22Rv1 (cell line): ENCODE measurements around the gene LATS2.
A peak's percentile ranks its signal among the peaks of the same experiment; 100 is the strongest.

Experiments used
- H3K27ac ChIP-seq: fragments of 450-650 bp; 2 replicates; pipeline ENCODE4 v1.5.1; 2017
- ZFX ChIP-seq: fragments of 450-650 bp; IDR thresholded peaks from 2 replicates; pipeline ENCODE4 v1.6.1; 2017; ENCODE audit warnings: antibody characterized with exemption, borderline replicate concordance
- TF ChIP-seq, protein P1 (sequence below): fragments of 450-650 bp; IDR thresholded peaks from 2 replicates; pipeline ENCODE4 v1.5.1; 2017; ENCODE audit warnings: mild to moderate bottlenecking

LATS2 gene

DNA sequence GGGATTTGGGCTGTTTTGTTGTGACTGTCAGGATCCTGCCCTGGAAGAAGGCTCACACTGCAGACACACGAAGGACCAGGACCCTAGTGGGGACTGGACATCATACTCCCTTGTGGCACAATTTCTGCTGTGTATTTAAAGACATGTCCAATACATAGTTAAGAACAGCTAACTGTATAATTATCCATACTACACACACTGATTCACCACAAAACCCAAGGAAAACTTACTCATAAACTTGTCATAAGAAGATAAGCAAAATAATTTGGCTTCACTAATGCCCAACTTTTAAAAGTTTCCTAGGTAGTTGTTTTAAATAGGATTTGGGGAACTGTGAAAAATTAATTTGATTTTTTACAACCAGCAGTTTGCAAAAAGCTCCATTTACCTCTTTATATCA lies 46.1 kb downstream of the LATS2 start:
- no peak for TF ChIP-seq ZFX
- TF ChIP-seq, protein P1, sequence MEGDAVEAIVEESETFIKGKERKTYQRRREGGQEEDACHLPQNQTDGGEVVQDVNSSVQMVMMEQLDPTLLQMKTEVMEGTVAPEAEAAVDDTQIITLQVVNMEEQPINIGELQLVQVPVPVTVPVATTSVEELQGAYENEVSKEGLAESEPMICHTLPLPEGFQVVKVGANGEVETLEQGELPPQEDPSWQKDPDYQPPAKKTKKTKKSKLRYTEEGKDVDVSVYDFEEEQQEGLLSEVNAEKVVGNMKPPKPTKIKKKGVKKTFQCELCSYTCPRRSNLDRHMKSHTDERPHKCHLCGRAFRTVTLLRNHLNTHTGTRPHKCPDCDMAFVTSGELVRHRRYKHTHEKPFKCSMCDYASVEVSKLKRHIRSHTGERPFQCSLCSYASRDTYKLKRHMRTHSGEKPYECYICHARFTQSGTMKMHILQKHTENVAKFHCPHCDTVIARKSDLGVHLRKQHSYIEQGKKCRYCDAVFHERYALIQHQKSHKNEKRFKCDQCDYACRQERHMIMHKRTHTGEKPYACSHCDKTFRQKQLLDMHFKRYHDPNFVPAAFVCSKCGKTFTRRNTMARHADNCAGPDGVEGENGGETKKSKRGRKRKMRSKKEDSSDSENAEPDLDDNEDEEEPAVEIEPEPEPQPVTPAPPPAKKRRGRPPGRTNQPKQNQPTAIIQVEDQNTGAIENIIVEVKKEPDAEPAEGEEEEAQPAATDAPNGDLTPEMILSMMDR = no peak
- H3K27ac ChIP-seq = peak overlapping the region; percentile 77

DNA sequence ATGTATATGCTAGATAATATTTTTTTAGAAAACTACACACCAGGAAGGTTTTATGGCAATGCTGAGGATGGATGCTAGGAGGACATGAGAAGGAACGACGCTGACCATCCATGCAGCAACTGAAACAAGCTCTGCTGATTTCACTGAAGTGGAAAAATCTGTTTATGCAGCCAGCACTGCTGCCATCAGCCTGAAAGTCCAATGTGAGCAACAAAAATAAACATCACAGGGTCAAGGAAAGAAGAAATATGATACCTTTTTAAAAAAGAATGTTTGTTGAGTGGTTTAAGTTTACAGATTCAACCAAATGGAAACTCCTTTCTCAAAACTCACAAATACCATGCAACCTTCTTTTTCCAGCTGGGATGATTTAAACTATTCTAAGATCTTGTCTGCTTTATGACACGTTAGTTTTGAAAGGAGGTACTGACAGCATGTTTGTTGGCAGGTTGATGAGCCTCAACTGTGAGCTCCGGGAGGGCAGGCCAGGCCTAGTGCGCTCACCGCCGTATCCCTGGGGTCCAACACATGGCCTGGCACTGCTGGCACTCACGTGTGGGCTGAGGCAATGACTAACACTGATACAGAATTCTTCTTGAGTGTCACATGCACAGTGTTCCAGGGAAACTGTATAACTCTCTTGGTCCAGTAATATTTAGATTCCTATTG lies 46.8 kb downstream of the LATS2 start:
- peak overlapping the region; percentile 77 for H3K27ac ChIP-seq
- TF ChIP-seq, protein P1 = no peak
- no peak for TF ChIP-seq ZFX

DNA sequence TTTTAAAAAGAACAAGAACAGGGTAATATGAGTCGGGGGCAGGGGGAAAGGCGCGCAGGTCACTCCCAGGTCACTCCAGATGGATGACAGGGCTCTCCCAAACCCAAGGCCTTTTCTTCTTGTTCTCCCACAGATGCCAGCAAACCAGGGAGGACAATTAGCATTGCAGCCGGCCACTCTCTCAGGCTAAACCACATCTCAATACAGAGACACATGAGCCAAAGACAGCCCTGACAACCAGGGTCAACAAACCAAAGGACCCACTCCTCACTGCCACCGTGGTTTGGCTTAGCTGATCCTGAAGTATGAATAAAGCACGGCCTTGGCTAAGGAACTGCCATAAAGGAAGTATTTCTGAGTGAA lies 47.3 kb downstream of the LATS2 start:
- peak overlapping the region; percentile 77 for H3K27ac ChIP-seq
- no peak for TF ChIP-seq ZFX
- TF ChIP-seq, protein P1 = no peak

GRCh38 chr13:21013682-21014038 lies 47.7 kb downstream of the LATS2 start:
- peak overlapping the region; percentile 77 for H3K27ac ChIP-seq

GRCh38 chr13:21012841-21013681 lies 48.3 kb downstream of the LATS2 start:
- TF ChIP-seq ZFX = no peak
- TF ChIP-seq, protein P1 = no peak
- peak overlapping the region; percentile 77 for H3K27ac ChIP-seq

More at GRCh38 chr13:21013682-21014038, 47.7 kb downstream of the LATS2 start:
- TF ChIP-seq, protein P1 = no peak
- no peak for TF ChIP-seq ZFX

GRCh38 chr13:21012211-21012610 lies 49.2 kb downstream of the LATS2 start:
- no peak for TF ChIP-seq ZFX
- TF ChIP-seq, protein P1 = no peak
- no peak overlapping the region for H3K27ac ChIP-seq

- TF ChIP-seq ZFX = no peak
- TF ChIP-seq, protein P1 = no peak
- peak overlapping the region; percentile 60 for H3K27ac ChIP-seq
Measured at GRCh38 chr13:21011378-21011777, 50.0 kb downstream of the LATS2 start.
